GM18519 (cell line): ENCODE results near the gene STAT6.
"Not testable (repeated sequence)": the region's sequence is repeated elsewhere in the genome, so short reads cannot be mapped to it uniquely, and the experiment has no call there.

Experiments used
- ATAC-seq: cut with Tn5 transposase; IDR thresholded peaks from one replicate; pipeline ENCODE4 v1.9.1; 2021; ENCODE audit warnings: mild to moderate bottlenecking, moderate library complexity; ENCODE audit not compliant: unreplicated experiment, low FRiP score

Gene STAT6

GRCh38 chr12:57127101-57127725, 16.1 kb upstream of the STAT6 start:
- ATAC-seq, result no peak

- ATAC-seq, result no peak
Observed at GRCh38 chr12:57126561-57126960, 15.4 kb upstream of the STAT6 start.

GRCh38 chr12:57126061-57126460, 14.9 kb upstream of the STAT6 start:
- ATAC-seq, result no peak

- no peak for ATAC-seq
Observed at GRCh38 chr12:57124261-57124877, 13.2 kb upstream of the STAT6 start.

- no peak for ATAC-seq
Observed at GRCh38 chr12:57123813-57124212, 12.7 kb upstream of the STAT6 start.

GRCh38 chr12:57120718-57121117, 9.6 kb upstream of the STAT6 start:
- not testable (repeated sequence) for ATAC-seq

- no peak for ATAC-seq
Observed at GRCh38 chr12:57119294-57120085, 8.3 kb upstream of the STAT6 start.

GRCh38 chr12:57118711-57119271, 7.6 kb upstream of the STAT6 start:
- no peak for ATAC-seq

- ATAC-seq, result no peak
Observed at GRCh38 chr12:57116580-57117281, 5.6 kb upstream of the STAT6 start.

GRCh38 chr12:57112492-57113294, 1.5 kb upstream of the STAT6 start:
- no peak for ATAC-seq

- no peak for ATAC-seq
Observed at GRCh38 chr12:57110104-57111030, 795 bp downstream of the STAT6 start.

GRCh38 chr12:57109207-57110103, 1.7 kb downstream of the STAT6 start:
- no peak for ATAC-seq

- ATAC-seq, result no peak
Observed at GRCh38 chr12:57107456-57108155, 3.6 kb downstream of the STAT6 start.

GRCh38 chr12:57106021-57106708, 5.0 kb downstream of the STAT6 start:
- ATAC-seq, result no peak

- ATAC-seq, result no peak
Observed at GRCh38 chr12:57105011-57105753, 6.0 kb downstream of the STAT6 start.

GRCh38 chr12:57104292-57104910, 6.8 kb downstream of the STAT6 start:
- no peak for ATAC-seq
